Right ventricle myocardium superior (tissue), 1 donor: ENCODE data around the gene AGPAT1. TPM values are rescaled to one million over a fixed set of nuclear protein-coding genes. Genes with fewer than 3 reads are reported as not detected.
A peak's percentile ranks its signal among the peaks of the same experiment; 100 is the strongest.
"Not testable (repeated sequence)": the region's sequence is repeated elsewhere in the genome, so short reads cannot be mapped to it uniquely, and the experiment has no call there.

Experiments used
- ATAC-seq: fragments of 200-7000 bp; cut with Tn5 transposase; one replicate; pipeline ENCODE4 v1.9.1; 2020; ENCODE audit warnings: mild to moderate bottlenecking; ENCODE audit not compliant: poor library complexity
- DNase-seq: peaks from one replicate; pipeline ENCODE4 v3.0.0-alpha.2; 2020
- intact Hi-C: fragments of 100-400 bp; cut with DNase I; formaldehyde crosslinking; loops from one replicate; pipeline ENCODE4 v1.11.2; 2022
- total RNA-seq: library from RNA; stranded (reverse); fragmentation: NEBNext Ultra II Directional; extraction: Animal tissue kit (Norgen Biotek cat#: 25700); gene quantifications from one replicate; pipeline ENCODE4 v1.2.1, GENCODE V29; 2021
- donor health status: DM: no; HTN: yes; CAD: no; lungs with severe emphysema.

The AGPAT1 gene
- total RNA-seq, 1 donor from 2014 or later, result 44.2 TPM

DNA sequence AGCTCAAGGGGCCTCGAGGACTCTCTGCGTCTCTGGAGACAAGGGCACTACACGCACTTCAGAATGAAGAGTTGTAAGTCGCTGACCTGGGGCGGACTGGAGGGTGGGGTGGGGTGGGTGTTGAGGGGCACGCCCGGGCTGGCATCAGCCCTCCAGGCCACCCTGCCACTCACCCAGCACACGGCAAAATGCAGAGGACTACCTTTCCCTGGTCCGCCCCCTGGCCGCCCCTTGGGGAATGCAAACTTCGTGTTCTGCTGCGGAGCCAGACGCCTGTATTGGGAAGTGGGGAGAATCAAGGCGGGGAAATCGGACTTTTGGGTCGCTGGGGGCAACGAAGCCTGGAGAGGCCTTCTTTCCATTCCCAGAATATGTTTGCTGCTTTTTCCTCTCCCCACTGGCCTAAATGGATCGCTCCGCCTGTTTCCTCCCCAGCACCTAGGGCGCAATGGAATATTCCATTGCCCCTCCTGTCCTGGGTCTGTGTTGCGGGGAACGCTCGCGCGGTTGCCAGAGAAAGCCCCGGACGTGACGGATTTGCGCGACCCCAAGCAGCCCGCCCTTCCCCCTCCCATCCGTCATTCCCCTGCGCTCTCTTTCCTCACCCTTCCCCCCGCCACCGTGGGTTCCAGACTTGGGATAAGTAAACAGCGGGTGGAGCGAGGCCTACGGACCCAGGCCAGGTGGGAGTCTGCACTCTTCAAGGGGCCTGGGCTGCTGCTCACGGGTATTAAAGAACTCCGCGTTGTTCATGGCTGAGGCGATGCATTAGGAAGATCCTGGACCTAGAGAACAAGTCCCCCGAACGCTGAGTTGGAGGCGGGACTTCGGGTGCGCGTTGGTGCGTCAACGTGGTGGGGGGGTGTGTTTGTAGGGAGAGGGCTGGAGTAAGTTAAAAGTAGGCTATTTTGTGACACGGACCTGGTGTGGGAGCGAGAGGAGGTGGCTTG is 22.0 kb downstream of the AGPAT1 start, which contains the start of gene PPT2:
PPT2 (plus strand) TSS at position 578 of the 950 bp plus-strand sequence. CDS start 454 bp downstream, outside the sequence.
- ATAC-seq (peak; percentile 92), DNase-seq (peak; percentile 93)
- intact Hi-C loops, result no loop called here

GRCh38 chr6:32152769-32153563 is 22.9 kb downstream of the AGPAT1 start:
- intact Hi-C loops, result no loop called here
- ATAC-seq, result peak; percentile 30
- DNase-seq, result peak; percentile 42

DNA sequence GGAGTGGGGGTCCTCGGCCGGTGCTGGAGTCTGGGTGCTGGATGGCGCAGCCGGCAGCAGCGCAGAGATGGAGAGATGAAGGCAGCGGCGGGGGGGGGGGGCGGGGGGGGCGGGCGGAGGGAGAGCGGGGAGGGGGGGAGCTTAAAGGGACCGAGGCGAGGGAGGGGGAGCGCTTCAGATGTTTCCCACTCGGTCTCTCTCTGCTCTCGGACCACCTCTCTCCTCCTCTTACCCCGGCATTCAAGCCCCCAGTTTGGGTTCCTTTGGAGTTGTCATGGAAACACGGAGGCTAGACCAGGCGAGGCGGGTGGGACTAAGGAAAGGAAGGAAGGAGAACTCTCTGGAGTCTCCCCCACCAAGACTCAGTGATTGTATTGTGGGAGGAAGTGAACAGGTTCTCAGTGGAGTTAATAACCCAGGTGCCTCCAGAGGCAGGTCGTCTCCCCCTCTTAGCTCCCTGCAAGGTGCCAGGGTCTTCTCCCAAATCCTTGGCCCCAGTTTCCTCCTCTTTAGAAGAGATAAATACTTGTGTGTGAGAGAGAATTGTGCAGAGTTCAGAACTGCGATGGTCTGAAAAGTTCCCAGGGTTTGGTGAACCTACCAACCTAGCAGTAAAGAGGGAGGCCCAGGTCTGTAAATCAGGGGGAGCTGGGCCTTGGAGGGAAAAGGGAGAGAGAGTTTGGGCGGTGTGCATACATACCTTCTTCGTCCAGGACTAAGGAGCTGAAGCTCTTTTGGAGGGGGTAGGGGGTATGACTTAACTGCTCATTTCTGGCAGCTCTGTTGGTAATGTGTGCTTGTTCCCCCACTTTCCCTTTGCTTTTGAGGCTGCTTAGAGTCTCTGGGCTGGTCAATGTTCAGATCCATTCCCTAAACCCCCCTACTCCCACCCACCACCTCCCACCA is 23.8 kb downstream of the AGPAT1 start, which contains the start of gene PRRT1:
PRRT1 (minus strand) TSS at position 77 of the 906 bp plus-strand sequence. CDS start 112 bp downstream, outside the sequence.
- intact Hi-C loops, result no loop called here
- no peak for DNase-seq
- no peak for ATAC-seq

DNA sequence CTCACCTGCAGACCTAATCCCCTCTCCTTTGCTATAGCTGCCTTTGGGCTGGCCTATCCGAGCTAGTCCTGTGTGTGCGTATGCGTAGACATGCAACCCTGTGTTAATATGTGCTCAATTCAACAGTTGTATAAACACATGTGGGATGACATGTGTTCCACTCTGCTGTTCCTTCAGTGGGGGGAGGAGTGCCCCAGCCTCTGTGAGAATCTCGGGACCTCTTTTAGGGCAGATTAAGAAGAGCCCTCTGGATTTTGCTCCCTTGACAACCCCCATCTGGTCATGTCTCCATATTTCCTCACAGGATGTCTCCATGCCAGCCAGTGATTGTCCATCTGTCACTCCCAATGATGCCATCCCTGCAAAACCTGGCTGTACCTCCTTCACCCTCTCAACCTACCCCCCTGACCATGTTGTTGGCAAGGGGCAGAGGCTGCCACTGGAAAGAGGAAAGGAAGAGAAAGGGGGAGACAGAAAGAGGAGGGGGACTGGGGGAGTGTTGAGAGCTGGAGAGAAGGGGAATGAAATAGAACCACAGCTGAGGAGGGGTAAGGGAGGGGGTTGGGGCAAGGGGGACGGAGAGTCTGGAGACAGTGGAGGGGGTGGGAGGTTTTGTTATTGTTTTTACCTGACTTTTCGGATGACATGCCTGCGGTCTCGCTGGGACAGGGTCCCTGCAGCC is 24.6 kb downstream of the AGPAT1 start:
- intact Hi-C loops, result no loop called here
- DNase-seq (no peak), ATAC-seq (no peak)

DNA sequence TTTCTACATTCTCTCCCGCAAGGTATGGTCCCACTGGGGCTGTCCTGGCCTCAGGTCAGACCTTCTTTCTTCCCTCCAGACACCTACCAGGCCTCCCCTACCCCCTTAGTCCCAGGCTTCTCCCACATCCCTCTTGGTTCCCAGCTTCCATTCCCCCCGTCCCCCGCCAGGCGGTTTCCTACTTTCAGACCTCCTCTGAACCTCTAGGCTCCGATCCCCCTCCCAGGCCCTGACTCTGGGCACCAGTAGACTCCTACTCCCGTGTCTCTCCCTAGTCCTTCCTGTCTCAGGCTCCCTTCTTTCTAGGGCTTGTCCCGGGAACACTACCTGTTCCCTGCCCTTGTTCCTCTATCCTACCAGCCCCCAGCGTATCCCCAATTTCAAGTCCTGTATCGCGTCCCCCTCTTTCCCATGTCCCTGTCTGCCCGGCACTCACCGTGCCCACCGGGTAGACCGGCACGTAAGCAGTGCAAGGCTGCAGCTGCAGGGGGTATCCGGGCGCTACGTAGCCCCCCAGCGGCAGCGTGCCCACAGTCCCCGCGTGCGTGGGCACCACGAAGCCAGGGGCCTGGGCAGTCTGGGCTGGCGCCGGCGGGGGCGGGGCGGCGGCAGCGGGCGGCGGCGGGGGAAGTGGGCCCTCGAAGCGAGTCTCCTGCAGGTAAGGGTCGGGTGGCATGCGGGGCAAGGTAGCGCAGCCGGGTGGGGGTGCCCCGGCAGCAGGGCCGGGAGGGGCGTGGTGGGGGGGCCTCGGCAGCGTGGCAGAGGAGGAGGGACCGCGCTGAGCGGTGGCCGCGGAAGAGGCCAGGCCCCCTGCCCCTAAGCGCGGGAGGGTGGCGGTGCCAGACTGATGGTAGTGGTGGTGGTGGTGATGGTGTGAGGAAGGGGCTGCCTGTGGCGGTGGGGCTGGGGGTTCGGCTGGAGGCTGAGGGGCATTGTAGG is 25.7 kb downstream of the AGPAT1 start:
- ATAC-seq (no peak), DNase-seq (no peak)
- intact Hi-C loops, result no loop called here

DNA sequence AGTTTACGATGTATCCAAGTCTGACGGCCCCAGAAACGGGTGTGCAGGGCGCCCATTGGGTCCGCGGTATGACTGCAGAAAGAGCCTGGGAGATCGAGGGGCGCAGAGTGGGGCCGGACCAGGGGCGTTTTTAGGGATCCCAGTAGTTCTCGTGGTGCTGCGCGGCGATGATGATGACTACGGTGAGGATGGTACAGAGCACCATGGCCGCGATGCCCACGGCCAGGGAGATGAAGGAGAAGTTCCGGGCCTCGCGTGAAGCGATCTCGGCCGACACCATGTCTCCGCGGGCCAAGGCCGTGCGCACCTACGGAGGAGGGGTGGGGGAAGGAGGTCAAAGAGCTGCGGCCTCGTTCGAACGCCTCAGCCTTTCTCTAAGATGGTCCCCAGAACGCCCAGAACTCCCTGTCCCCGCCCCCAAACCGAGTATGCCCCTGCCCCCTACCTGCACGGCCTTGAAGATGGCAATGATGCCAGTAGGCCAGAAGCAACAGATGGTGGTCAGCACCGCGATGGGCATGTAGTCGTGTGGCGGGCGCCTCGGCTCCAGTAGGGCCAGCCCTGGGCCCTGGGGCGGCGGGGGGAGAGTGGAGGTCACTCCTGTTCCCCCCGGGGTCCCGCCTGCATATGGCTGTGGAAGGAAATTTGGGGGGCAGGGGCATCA is 26.7 kb downstream of the AGPAT1 start:
- ATAC-seq (no peak), DNase-seq (peak; percentile 45)
- intact Hi-C loops, result no loop called here

DNA sequence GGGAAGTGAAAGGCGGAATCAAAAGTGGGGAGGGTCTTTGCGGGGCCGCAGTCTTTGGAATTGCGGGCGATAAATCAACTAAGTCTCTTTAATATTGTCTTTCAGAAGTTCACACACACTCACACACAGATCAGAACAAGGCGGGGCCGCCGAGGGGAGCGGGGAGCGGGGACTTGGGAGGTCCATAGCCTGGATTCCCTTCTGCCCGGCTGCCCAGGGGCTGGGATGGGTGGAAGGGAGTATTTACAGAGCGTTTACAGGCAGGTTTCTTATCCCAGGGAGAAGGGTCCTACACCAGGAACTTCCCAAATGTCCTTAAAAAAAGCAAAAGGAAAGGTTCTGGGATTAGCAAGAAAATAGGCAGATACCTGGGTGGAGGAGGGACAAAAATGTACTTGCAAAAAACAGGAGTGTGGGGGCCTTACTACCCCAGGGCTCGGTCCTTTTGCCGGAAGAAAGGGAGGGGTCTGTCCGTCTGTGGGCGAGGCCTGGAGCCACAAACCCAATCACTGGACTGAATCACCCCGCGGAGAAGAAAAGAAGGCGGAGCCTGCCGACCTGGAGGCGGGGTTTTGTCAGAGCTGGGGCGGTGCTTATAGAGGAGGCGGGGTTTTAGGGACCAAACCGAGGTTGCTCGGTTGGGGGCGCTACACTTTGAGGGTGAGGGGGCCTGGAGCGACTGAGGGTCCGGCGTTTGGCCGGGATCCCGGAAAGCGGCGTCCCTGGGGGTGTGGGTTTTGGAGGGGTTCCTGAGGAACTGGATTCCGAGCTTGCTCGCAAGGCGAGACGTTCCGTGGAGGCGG is 27.4 kb downstream of the AGPAT1 start:
- DNase-seq (peak; percentile 76), ATAC-seq (peak; percentile 62)
- intact Hi-C loops, result no loop called here

- DNase-seq (no peak), ATAC-seq (no peak)
- intact Hi-C loops, result no loop called here
Measured at GRCh38 chr6:32147401-32148132, 28.3 kb downstream of the AGPAT1 start.

GRCh38 chr6:32146687-32147086 is 29.2 kb downstream of the AGPAT1 start:
- ATAC-seq (no peak), DNase-seq (no peak)
- intact Hi-C loops, result no loop called here

- DNase-seq, result no peak
- no peak for ATAC-seq
- intact Hi-C loops, result no loop called here
Measured at GRCh38 chr6:32146287-32146686, 29.6 kb downstream of the AGPAT1 start.

- ATAC-seq, intact Hi-C loops, DNase-seq: not testable (repeated sequence)
Measured at GRCh38 chr6:32144238-32144637, 31.6 kb downstream of the AGPAT1 start.

DNA sequence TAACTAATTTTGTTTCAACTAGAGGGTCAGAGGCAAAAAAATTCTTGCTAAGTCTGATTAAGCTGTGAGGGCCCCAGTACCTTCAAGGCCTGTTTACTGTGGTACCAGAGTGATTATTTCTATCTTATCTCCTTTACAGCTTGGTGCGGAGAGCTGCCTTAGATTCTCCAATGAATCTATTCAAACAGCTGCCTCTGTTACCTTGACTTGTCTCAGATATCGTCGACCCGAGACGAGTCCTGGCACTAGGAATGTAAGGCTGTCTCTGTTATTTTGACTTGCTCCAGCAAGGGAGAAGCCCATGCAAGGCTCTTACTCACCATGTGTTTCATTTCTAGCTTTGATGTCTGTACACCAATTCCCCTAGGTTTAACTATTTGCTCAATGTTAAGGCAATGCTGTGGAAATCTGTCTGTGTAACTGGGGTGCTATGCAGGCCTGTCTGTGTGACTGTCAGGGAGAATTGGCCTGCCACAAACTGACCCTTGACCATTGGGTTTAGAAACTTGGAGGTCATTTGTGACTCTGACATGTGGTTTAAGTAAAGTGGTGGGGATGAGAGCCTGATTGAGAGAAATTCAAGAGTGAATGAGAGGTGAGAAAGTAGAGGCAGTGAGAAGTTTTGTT is 35.4 kb downstream of the AGPAT1 start:
- intact Hi-C loops, result no loop called here
- no peak for ATAC-seq
- no peak for DNase-seq

GRCh38 chr6:32139590-32139989 is 36.3 kb downstream of the AGPAT1 start:
- DNase-seq (no peak), ATAC-seq (no peak)
- intact Hi-C loops, result no loop called here

DNA sequence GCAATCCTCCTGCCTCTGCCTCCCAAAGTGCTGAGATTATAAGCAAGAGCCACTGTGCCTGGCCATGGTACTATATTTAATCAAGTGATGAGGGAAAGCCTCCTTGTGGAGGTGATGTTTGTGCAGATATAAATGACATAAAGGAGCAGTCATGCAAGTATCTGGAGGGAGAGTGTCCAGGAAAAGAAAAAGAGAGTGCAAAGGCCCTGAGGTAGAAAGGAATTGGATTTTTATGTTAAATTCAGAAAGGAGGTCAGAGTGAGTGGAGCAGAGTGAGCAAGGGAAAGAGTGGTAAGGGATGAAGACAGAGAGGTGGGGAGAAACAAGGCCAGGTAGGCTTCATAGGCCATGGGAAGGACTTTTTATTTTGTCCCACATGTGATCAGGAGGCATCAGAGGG is 38.4 kb downstream of the AGPAT1 start:
- intact Hi-C loops, result no loop called here
- no peak for ATAC-seq
- no peak for DNase-seq

DNA sequence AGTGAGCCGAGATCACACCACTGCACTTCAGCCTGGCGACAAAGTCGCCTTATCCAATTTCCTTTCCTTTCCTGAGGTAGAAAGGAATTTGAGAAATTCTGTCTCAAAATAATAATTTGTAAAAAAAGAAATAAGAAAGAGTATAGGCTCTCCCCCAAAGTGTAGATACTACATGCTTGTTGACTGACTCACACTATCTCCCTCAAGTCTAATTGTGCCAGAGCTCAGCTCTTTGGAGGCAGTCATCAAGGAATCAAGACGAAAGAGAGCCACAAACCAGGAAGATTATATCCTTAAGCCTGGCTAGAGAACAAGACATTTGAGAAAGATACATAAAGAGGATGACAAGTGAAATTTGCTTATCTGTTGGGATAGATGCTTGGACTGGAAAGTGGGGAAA is 42.1 kb downstream of the AGPAT1 start:
- DNase-seq (no peak), ATAC-seq (no peak)
- intact Hi-C loops, result no loop called here
